ENCODE measurements around the gene TIRAP. TPM values are rescaled to one million over a fixed set of nuclear protein-coding genes. Genes with fewer than 3 reads are reported as not detected.

Gene TIRAP
- total RNA-seq, 1 donor from 2014 or later = 16.9 TPM

GRCh38 chr11:126341760-126342161 is 58.9 kb downstream of the TIRAP start:
- Histone ChIP-seq H3K36me3 (peaks cover 0 to 5% of the 10 kb centered on the region in 2 donors), H3K27ac (no peak overlapping the region)

GRCh38 chr11:126343051-126343450 is 60.2 kb downstream of the TIRAP start:
- H3K4me1 ChIP-seq = peaks cover 49% of the 10 kb centered on the region
- TF ChIP-seq POLR2A (IDR thresholded peaks at IDR 0.05) = no peak
- TF ChIP-seq, protein P1, sequence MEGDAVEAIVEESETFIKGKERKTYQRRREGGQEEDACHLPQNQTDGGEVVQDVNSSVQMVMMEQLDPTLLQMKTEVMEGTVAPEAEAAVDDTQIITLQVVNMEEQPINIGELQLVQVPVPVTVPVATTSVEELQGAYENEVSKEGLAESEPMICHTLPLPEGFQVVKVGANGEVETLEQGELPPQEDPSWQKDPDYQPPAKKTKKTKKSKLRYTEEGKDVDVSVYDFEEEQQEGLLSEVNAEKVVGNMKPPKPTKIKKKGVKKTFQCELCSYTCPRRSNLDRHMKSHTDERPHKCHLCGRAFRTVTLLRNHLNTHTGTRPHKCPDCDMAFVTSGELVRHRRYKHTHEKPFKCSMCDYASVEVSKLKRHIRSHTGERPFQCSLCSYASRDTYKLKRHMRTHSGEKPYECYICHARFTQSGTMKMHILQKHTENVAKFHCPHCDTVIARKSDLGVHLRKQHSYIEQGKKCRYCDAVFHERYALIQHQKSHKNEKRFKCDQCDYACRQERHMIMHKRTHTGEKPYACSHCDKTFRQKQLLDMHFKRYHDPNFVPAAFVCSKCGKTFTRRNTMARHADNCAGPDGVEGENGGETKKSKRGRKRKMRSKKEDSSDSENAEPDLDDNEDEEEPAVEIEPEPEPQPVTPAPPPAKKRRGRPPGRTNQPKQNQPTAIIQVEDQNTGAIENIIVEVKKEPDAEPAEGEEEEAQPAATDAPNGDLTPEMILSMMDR (IDR thresholded peaks at IDR 0.05) = no peak
- no peak for TF ChIP-seq POLR2AphosphoS5 (IDR thresholded peaks at IDR 0.05; ENCODE audit: insufficient read depth in 1 of 2, low read depth in 1 of 2)
- intact Hi-C loops (cut with DNase I) = no loop called here

More at GRCh38 chr11:126341760-126342161, 58.9 kb downstream of the TIRAP start:
- Histone ChIP-seq H3K27me3 (no peaks in the 10 kb centered on the region), H3K4me1 (peaks cover 37% of the 10 kb centered on the region), H3K9me3 (no peaks in the 10 kb centered on the region), H3K4me3 (no peak overlapping the region)
- intact Hi-C loops (cut with DNase I) = no loop called here
- no peak for TF ChIP-seq POLR2A (IDR thresholded peaks at IDR 0.05)
- TF ChIP-seq, protein P1 (IDR thresholded peaks at IDR 0.05) = no peak
- TF ChIP-seq POLR2AphosphoS5 (IDR thresholded peaks at IDR 0.05; ENCODE audit: insufficient read depth in 1 of 2, low read depth in 1 of 2) = no peak
- no peak for DNase-seq (ENCODE audit: extremely low spot score in 2 of 2)

More at GRCh38 chr11:126343051-126343450, 60.2 kb downstream of the TIRAP start:
- no peak for DNase-seq (ENCODE audit: extremely low spot score in 2 of 2)
- Histone ChIP-seq H3K9me3 (no peaks in the 10 kb centered on the region), H3K27ac (no peak overlapping the region), H3K27me3 (no peaks in the 10 kb centered on the region), H3K4me3 (no peak overlapping the region), H3K36me3 (peaks cover 0 to 5% of the 10 kb centered on the region in 2 donors)

Small RNA genes lying within 50 kb of the gene (small RNA-seq; reads per million reads assigned to genes)
- not detected for gene RN7SL351P

Other genes starting within 250 kb of the TIRAP start
- 9.8 TPM for gene CDON, start 220.2 kb upstream of the TIRAP start, total RNA-seq
- 21.6 TPM for gene RPUSD4, start 71.4 kb upstream of the TIRAP start, total RNA-seq
- 14.7 TPM for gene FAM118B, start 71.3 kb upstream of the TIRAP start, total RNA-seq
- 64.6 TPM for gene SRPRA, start 14.2 kb upstream of the TIRAP start, total RNA-seq
- gene FOXRED1, start 13.9 kb upstream of the TIRAP start, total RNA-seq = 16.7 TPM
- gene DCPS, start 21.0 kb downstream of the TIRAP start, total RNA-seq = 15.5 TPM
- gene ST3GAL4, start 72.6 kb downstream of the TIRAP start, total RNA-seq = 41.5 TPM

Data from vagina (tissue), 2 donors.